ENCODE results near the gene PEX5.

The PEX5 gene

DNA sequence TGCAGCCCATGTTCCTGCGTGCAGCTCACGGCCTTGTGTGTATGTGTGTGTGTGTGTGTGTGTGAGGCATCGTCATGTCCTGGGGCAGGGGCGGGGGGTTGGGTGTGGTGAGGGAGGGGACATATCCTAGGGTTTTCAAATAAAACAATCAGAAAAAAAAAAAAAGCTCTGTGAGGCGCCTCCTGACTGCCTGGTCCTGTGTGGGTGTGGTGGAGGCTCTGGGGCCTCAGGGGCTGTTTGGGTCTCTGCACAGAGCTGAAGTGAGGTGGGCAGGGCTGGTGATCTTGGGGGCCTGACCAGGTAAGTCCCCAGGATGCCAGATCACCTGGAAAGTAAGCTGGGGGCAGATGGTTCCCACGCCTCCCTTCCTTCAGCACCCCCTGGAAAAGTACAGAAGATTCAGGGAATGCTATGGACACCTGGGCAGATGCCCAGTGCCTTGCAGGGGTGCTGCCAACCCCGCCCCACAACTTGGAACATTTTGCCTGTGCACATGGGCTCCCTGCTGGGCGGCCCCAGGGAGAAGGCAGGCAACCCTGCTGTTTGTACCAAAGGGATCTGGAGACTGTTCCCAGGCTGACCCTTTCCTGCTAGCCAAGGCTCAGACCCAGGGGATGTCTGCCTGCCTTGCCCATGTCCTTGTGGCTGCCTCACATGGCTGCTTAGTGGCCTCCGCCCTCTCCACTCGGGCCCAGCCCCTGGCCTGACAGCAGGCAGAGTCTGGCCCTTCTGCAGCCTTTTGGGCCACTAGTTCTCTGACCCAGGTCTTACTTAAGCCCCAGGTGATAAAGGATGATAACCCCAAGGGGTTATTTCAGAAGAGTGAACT is 30.5 kb upstream of the PEX5 start:
- H3K4me1 ChIP-seq (ENCODE audit: control insufficient read depth, insufficient read depth, low read length, poor library complexity, severe bottlenecking) = peaks cover 8% of the 10 kb centered on the region
- H3K4me3 ChIP-seq (ENCODE audit: insufficient read depth, low read depth, low read length, poor library complexity, severe bottlenecking) = no peak overlapping the region
- H3K36me3 ChIP-seq (ENCODE audit: control insufficient read depth, insufficient read depth, low read length) = peaks cover 19% of the 10 kb centered on the region
- H3K9me3 ChIP-seq (ENCODE audit: control insufficient read depth, low read length) = no peaks in the 10 kb centered on the region
- no peaks in the 10 kb centered on the region for H3K27me3 ChIP-seq (replicated peaks; ENCODE audit: control insufficient read depth, insufficient read depth, low read length, poor library complexity, severe bottlenecking)
- H3K27ac ChIP-seq (ENCODE audit: insufficient read depth, low read length, poor library complexity, severe bottlenecking) = no peak overlapping the region
- no peak for DNase-seq

DNA sequence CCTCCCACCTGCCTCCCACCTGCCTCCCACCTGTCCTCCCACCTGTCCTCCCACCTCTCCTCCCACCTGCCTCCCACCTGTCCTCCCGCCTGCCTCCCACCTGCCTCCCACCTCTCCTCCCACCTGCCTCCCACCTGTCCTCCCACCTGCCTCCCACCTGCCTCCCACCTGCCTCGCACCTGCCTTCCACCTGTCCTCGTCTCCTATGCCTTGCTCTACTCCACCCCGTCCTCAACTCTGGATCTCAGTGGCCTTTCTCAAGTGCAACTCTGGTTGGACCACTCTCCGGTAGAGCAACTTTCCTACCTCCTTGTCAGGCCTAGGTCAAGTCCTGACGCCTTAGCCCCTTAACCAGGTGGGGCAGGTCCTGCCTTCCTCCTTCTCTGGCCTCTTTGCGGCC is 29.3 kb upstream of the PEX5 start:
- no peak overlapping the region for H3K4me3 ChIP-seq (ENCODE audit: insufficient read depth, low read depth, low read length, poor library complexity, severe bottlenecking)
- H3K4me1 ChIP-seq (ENCODE audit: control insufficient read depth, insufficient read depth, low read length, poor library complexity, severe bottlenecking) = peaks cover 8% of the 10 kb centered on the region
- no peaks in the 10 kb centered on the region for H3K9me3 ChIP-seq (ENCODE audit: control insufficient read depth, low read length)
- no peaks in the 10 kb centered on the region for H3K27me3 ChIP-seq (replicated peaks; ENCODE audit: control insufficient read depth, insufficient read depth, low read length, poor library complexity, severe bottlenecking)
- no peak overlapping the region for H3K27ac ChIP-seq (ENCODE audit: insufficient read depth, low read length, poor library complexity, severe bottlenecking)
- DNase-seq = no peak
- H3K36me3 ChIP-seq (ENCODE audit: control insufficient read depth, insufficient read depth, low read length) = peaks cover 9% of the 10 kb centered on the region

DNA sequence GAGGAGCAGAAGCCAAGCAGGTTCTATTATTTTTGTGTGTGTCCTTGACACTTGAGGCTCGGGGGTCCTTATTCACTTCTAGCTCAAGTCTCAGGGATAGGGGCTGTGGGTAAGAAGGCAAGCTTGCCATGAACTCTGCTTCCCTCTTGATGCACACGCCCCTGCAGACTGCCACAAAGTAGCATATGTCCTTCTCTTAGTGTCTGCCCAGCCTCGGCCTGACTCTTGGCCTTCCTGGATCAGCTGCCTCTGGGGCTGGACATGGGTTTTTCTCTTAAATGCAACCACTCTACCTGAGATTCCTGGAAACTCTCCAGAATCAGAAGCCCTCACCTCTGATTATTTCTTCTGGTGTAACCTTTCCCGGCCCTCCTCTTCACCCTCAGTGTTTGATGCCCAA is 28.2 kb upstream of the PEX5 start:
- no peaks in the 10 kb centered on the region for H3K9me3 ChIP-seq (ENCODE audit: control insufficient read depth, low read length)
- no peak overlapping the region for H3K4me3 ChIP-seq (ENCODE audit: insufficient read depth, low read depth, low read length, poor library complexity, severe bottlenecking)
- peaks cover 9% of the 10 kb centered on the region for H3K36me3 ChIP-seq (ENCODE audit: control insufficient read depth, insufficient read depth, low read length)
- no peaks in the 10 kb centered on the region for H3K27me3 ChIP-seq (replicated peaks; ENCODE audit: control insufficient read depth, insufficient read depth, low read length, poor library complexity, severe bottlenecking)
- H3K4me1 ChIP-seq (ENCODE audit: control insufficient read depth, insufficient read depth, low read length, poor library complexity, severe bottlenecking) = peaks cover 8% of the 10 kb centered on the region
- H3K27ac ChIP-seq (ENCODE audit: insufficient read depth, low read length, poor library complexity, severe bottlenecking) = no peak overlapping the region
- DNase-seq = no peak

DNA sequence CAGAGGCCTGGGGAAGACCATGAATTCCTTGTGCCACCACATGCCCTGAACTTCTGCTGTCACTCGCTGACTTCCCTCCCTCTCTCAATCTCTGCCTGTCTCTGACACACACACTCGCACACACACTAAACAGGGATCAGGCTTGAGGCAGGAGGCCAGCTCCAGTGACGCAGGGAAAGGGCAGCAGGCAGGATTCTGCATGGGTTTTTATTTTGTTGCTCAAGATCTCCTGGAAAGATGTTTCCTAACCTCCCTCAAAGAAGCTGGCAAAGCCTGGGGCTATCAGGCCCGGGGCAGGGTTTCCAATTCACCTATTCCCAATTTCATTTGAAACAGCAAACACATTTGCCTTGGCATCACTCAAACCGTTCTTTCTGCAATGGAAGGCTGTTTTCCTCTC is 27.7 kb upstream of the PEX5 start:
- no peak for DNase-seq

DNA sequence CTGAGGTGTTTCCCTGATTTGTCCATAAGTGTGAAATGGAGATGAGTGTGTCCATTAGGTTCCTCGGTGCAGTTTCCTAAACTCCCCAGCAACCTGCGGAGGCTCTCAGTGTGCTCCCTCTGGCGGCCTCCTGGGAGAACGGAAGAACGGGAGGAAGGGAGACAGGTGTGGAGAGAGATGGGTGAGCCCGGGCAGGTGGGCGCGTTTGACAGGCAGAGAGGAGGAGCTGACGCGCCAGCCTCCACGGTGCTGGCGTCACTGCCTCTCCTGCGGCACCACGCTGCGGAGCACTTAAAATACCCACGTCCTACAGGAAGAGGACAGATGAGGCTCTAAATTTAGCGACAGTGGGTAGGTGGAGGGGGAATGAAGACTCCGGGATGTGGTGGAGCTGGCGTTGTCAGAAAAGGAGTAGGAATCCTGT is 26.8 kb upstream of the PEX5 start:
- no peaks in the 10 kb centered on the region for H3K27me3 ChIP-seq (replicated peaks; ENCODE audit: control insufficient read depth, insufficient read depth, low read length, poor library complexity, severe bottlenecking)
- no peak overlapping the region for H3K4me3 ChIP-seq (ENCODE audit: insufficient read depth, low read depth, low read length, poor library complexity, severe bottlenecking)
- DNase-seq = peak in 2 of 3 donors; percentile 3
- no peaks in the 10 kb centered on the region for H3K36me3 ChIP-seq (ENCODE audit: control insufficient read depth, insufficient read depth, low read length)
- peaks cover 8% of the 10 kb centered on the region for H3K4me1 ChIP-seq (ENCODE audit: control insufficient read depth, insufficient read depth, low read length, poor library complexity, severe bottlenecking)
- H3K9me3 ChIP-seq (ENCODE audit: control insufficient read depth, low read length) = no peaks in the 10 kb centered on the region
- H3K27ac ChIP-seq (ENCODE audit: insufficient read depth, low read length, poor library complexity, severe bottlenecking) = no peak overlapping the region

More for the DNA sequence above, 27.7 kb upstream of the PEX5 start:
- no peak overlapping the region for H3K27ac ChIP-seq (ENCODE audit: insufficient read depth, low read length, poor library complexity, severe bottlenecking)
- H3K4me3 ChIP-seq (ENCODE audit: insufficient read depth, low read depth, low read length, poor library complexity, severe bottlenecking) = no peak overlapping the region
- peaks cover 8% of the 10 kb centered on the region for H3K4me1 ChIP-seq (ENCODE audit: control insufficient read depth, insufficient read depth, low read length, poor library complexity, severe bottlenecking)
- H3K36me3 ChIP-seq (ENCODE audit: control insufficient read depth, insufficient read depth, low read length) = peaks cover 5% of the 10 kb centered on the region
- H3K9me3 ChIP-seq (ENCODE audit: control insufficient read depth, low read length) = no peaks in the 10 kb centered on the region
- no peaks in the 10 kb centered on the region for H3K27me3 ChIP-seq (replicated peaks; ENCODE audit: control insufficient read depth, insufficient read depth, low read length, poor library complexity, severe bottlenecking)

DNA sequence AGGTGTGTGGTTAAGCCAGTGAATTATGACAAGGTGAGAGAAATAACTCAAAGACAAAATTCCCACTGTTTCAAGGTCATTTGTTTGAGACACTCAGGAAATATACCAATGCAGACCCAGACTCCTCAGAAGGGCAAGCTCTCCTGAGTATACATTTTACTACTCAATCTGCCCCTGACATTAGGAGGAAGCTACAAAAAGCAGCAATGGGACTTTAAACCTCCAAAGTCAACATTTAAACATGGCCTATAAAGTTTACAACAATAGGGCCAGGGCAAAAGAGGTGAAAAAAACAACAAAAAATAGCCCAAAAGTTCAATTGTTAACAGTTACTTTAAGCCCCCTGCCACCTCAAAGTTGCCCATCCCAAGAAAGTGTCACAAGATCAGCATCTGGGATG is 19.5 kb upstream of the PEX5 start:
- no peaks in the 10 kb centered on the region for H3K27me3 ChIP-seq (replicated peaks; ENCODE audit: control insufficient read depth, insufficient read depth, low read length, poor library complexity, severe bottlenecking)
- no peak for DNase-seq
- H3K4me3 ChIP-seq (ENCODE audit: insufficient read depth, low read depth, low read length, poor library complexity, severe bottlenecking) = no peak overlapping the region
- H3K27ac ChIP-seq (ENCODE audit: insufficient read depth, low read length, poor library complexity, severe bottlenecking) = no peak overlapping the region
- H3K36me3 ChIP-seq (ENCODE audit: control insufficient read depth, insufficient read depth, low read length) = no peaks in the 10 kb centered on the region
- H3K9me3 ChIP-seq (ENCODE audit: control insufficient read depth, low read length) = no peaks in the 10 kb centered on the region
- no peaks in the 10 kb centered on the region for H3K4me1 ChIP-seq (ENCODE audit: control insufficient read depth, insufficient read depth, low read length, poor library complexity, severe bottlenecking)

DNA sequence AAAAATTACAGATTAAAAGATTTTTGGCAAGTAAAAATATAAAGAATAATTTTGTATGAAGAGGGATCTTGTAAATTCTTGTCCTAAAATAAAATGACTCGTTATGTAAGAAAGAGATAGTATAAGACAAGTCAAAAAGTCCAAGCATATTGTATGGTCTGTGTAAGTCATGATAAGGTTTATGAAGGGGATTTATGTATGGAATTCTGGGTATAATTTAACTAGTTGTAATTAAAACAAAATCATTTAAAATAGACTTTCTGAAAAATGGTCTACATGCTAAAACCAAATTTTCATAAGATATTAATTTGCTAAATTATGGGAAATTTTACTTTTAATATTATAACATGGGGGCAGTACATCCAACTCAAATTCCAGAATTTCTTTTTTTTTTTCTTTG is 17.6 kb upstream of the PEX5 start:
- Histone ChIP-seq H3K27ac (ENCODE audit: insufficient read depth, low read length, poor library complexity, severe bottlenecking) (no peak overlapping the region), H3K4me1 (ENCODE audit: control insufficient read depth, insufficient read depth, low read length, poor library complexity, severe bottlenecking) (no peaks in the 10 kb centered on the region), H3K4me3 (ENCODE audit: insufficient read depth, low read depth, low read length, poor library complexity, severe bottlenecking) (no peak overlapping the region), H3K36me3 (ENCODE audit: control insufficient read depth, insufficient read depth, low read length) (no peaks in the 10 kb centered on the region), H3K9me3 (ENCODE audit: control insufficient read depth, low read length) (no peaks in the 10 kb centered on the region), H3K27me3 (replicated peaks; ENCODE audit: control insufficient read depth, insufficient read depth, low read length, poor library complexity, severe bottlenecking) (no peaks in the 10 kb centered on the region)
- DNase-seq = no peak

DNA sequence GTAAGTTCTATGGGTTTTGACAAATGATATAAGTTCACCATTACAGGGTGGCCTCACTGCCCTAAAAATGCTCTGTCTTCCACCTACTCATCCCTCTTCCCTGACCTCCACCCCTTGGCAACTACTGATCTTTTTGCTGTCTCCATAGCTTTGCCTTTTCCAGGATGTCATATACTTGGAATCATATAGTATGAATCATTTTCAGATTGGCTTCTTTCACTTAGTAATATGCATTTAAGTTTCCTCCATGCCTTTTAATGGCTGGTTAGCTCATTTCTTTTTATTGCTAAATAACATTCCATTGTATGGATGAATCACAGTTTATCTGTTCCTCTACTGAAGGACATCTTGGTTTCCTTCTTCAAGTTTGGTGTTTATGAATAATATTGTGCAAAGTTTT is 14.0 kb upstream of the PEX5 start:
- H3K9me3 ChIP-seq (ENCODE audit: control insufficient read depth, low read length) = no peaks in the 10 kb centered on the region
- H3K4me3 ChIP-seq (ENCODE audit: insufficient read depth, low read depth, low read length, poor library complexity, severe bottlenecking) = no peak overlapping the region
- no peak for DNase-seq
- H3K4me1 ChIP-seq (ENCODE audit: control insufficient read depth, insufficient read depth, low read length, poor library complexity, severe bottlenecking) = no peaks in the 10 kb centered on the region
- no peaks in the 10 kb centered on the region for H3K36me3 ChIP-seq (ENCODE audit: control insufficient read depth, insufficient read depth, low read length)
- H3K27ac ChIP-seq (ENCODE audit: insufficient read depth, low read length, poor library complexity, severe bottlenecking) = no peak overlapping the region
- no peaks in the 10 kb centered on the region for H3K27me3 ChIP-seq (replicated peaks; ENCODE audit: control insufficient read depth, insufficient read depth, low read length, poor library complexity, severe bottlenecking)

DNA sequence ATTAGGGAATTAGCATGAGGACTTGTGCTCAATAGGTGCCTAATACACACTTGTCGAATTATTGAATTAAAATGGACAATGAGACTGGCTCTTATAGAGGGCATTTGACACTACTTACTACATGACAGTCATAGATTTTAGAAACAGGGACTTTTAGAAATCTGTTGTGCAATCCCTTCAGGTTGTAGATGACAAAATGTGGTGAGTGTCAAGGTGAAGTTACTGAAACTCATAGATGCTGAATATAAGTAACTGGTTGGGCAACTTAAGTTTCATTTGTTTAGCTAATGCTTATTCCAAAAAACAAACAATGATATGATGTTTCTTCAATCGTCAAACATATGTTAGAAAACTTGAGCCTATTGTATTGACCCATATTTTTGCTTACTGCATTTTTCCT is 12.9 kb upstream of the PEX5 start:
- Histone ChIP-seq H3K9me3 (ENCODE audit: control insufficient read depth, low read length) (no peaks in the 10 kb centered on the region), H3K36me3 (ENCODE audit: control insufficient read depth, insufficient read depth, low read length) (no peaks in the 10 kb centered on the region), H3K4me3 (ENCODE audit: insufficient read depth, low read depth, low read length, poor library complexity, severe bottlenecking) (no peak overlapping the region), H3K4me1 (ENCODE audit: control insufficient read depth, insufficient read depth, low read length, poor library complexity, severe bottlenecking) (no peaks in the 10 kb centered on the region), H3K27ac (ENCODE audit: insufficient read depth, low read length, poor library complexity, severe bottlenecking) (no peak overlapping the region), H3K27me3 (replicated peaks; ENCODE audit: control insufficient read depth, insufficient read depth, low read length, poor library complexity, severe bottlenecking) (no peaks in the 10 kb centered on the region)
- no peak for DNase-seq

DNA sequence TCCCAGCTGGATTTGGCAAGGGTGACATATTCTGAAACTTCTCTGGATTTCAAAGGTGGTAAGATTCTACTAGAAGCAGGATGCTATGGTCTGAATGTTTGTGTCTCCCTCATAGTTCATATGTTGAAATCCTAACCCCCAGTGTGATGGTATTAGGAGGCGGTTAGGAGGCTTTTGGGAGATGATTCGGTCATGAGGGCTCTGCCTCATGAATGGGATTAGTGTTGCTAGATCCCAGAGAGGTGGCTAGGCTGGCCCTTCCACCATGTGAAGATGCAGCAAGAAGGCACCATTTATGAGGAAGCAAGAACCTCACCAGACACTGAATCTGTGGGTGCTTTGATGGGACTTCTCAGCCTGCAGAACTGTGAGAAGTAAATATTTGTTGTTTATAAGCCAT is 11.0 kb upstream of the PEX5 start:
- Histone ChIP-seq H3K27ac (ENCODE audit: insufficient read depth, low read length, poor library complexity, severe bottlenecking) (no peak overlapping the region), H3K36me3 (ENCODE audit: control insufficient read depth, insufficient read depth, low read length) (no peaks in the 10 kb centered on the region), H3K27me3 (replicated peaks; ENCODE audit: control insufficient read depth, insufficient read depth, low read length, poor library complexity, severe bottlenecking) (no peaks in the 10 kb centered on the region), H3K4me3 (ENCODE audit: insufficient read depth, low read depth, low read length, poor library complexity, severe bottlenecking) (no peak overlapping the region), H3K4me1 (ENCODE audit: control insufficient read depth, insufficient read depth, low read length, poor library complexity, severe bottlenecking) (no peaks in the 10 kb centered on the region), H3K9me3 (ENCODE audit: control insufficient read depth, low read length) (no peaks in the 10 kb centered on the region)
- no peak for DNase-seq

Measured in effector memory CD4-positive, alpha-beta T cell (primary cell).